Measurements from ENCODE around the gene HTRA1. TPM values are rescaled to one million over a fixed set of nuclear protein-coding genes. Genes with fewer than 3 reads are reported as not detected.

The HTRA1 gene
- total RNA-seq, 1 donor from 2014 or later = not detected

- CTCF ChIA-PET = no interaction called here
These were observed 2.7 kb upstream of the HTRA1 start for GRCh38 chr10:122458693-122459092.

GRCh38 chr10:122459561-122460273 is 1.6 kb upstream of the HTRA1 start:
- Mint-ChIP-seq H3K4me1 (peaks cover 14% of the 10 kb centered on the region), H3K27ac (no peak overlapping the region), H3K27me3 (peaks cover 62% of the 10 kb centered on the region), H3K36me3 (ENCODE audit: low read depth) (no peaks in the 10 kb centered on the region), H3K9me3 (no peaks in the 10 kb centered on the region), H3K4me3 (no peak overlapping the region)
- ChIA-PET CTCF (no interaction called here), POLR2A (no interaction called here)
- no peak for ATAC-seq (ENCODE audit: low read depth)
- no peak for DNase-seq
- TF ChIP-seq CTCF (IDR thresholded peaks at IDR 0.05) = no peak
- intact Hi-C loops (cut with micrococcal nuclease) = no loop called here

More at GRCh38 chr10:122458693-122459092, 2.7 kb upstream of the HTRA1 start:
- Mint-ChIP-seq H3K4me1 (peaks cover 14% of the 10 kb centered on the region), H3K27ac (no peak overlapping the region), H3K9me3 (no peaks in the 10 kb centered on the region), H3K36me3 (ENCODE audit: low read depth) (no peaks in the 10 kb centered on the region), H3K4me3 (no peak overlapping the region), H3K27me3 (peaks cover 56% of the 10 kb centered on the region)
- POLR2A ChIA-PET = no interaction called here
- TF ChIP-seq CTCF (IDR thresholded peaks at IDR 0.05) = no peak
- DNase-seq = no peak
- no peak for ATAC-seq (ENCODE audit: low read depth)
- intact Hi-C loops (cut with micrococcal nuclease) = no loop called here

- Mint-ChIP-seq H3K36me3 (ENCODE audit: low read depth) (no peaks in the 10 kb centered on the region), H3K27me3 (peaks cover 65% of the 10 kb centered on the region), H3K27ac (no peak overlapping the region), H3K9me3 (no peaks in the 10 kb centered on the region), H3K4me3 (no peak overlapping the region), H3K4me1 (peaks cover 14% of the 10 kb centered on the region)
- ATAC-seq (ENCODE audit: low read depth) (no peak), DNase-seq (no peak)
- TF ChIP-seq CTCF (IDR thresholded peaks at IDR 0.05) = no peak
- intact Hi-C loops (cut with micrococcal nuclease) = no loop called here
- CTCF ChIA-PET = no interaction called here
- POLR2A ChIA-PET = no interaction called here
These were observed 461 bp upstream of the HTRA1 start for GRCh38 chr10:122460891-122461293.

GRCh38 chr10:122461729-122462532 is 578 bp downstream of the HTRA1 start:
- intact Hi-C loops (cut with micrococcal nuclease) = no loop called here
- Mint-ChIP-seq H3K9me3 (no peaks in the 10 kb centered on the region), H3K36me3 (ENCODE audit: low read depth) (no peaks in the 10 kb centered on the region), H3K27me3 (peaks cover 62% of the 10 kb centered on the region), H3K27ac (no peak overlapping the region), H3K4me1 (peaks cover 14% of the 10 kb centered on the region), H3K4me3 (peak overlapping the region; percentile 56)
- CTCF ChIA-PET = no interaction called here
- TF ChIP-seq CTCF (IDR thresholded peaks at IDR 0.05) = no peak
- POLR2A ChIA-PET = no interaction called here
- ATAC-seq (ENCODE audit: low read depth) = no peak
- DNase-seq = no peak

Measured in activated B cell treated with CpG ODN at 0.5 μM for 24 hours (primary cell).